Posterior vena cava (tissue), 2 donors: ENCODE measurements around the gene PAM. TPM values are rescaled to one million over a fixed set of nuclear protein-coding genes. Genes with fewer than 3 reads are reported as not detected.
"Not testable (repeated sequence)": the region's sequence is repeated elsewhere in the genome, so short reads cannot be mapped to it uniquely, and the experiment has no call there.

Experiments
- DNase-seq: peaks from one replicate; pipeline ENCODE4 v3.0.0-alpha.2; 2020; ENCODE audit warnings: low spot score
- intact Hi-C, 2 donors: fragments of 100-400 bp; cut with DNase I; formaldehyde crosslinking; loops; one replicate each; pipeline versions ENCODE4 v1.14.1 to v1.14.2; 2022 to 2023
- total RNA-seq, 2 donors: library from RNA; stranded (reverse); fragmentation: NEBNext Ultra II Directional; extraction: Animal tissue kit (Norgen Biotek cat#: 25700); gene quantifications; one replicate each; pipeline ENCODE4 v1.2.1, GENCODE V29; 2021
- donor health status: DM: yes; HTN: yes; CAD: no.
- donor health status: DM: yes; HTN: yes; CAD: no.

PAM gene
- total RNA-seq, 2 donors from 2014 or later, result 340 to 357 TPM

GRCh38 chr5:103057208-103058130 lies 302.4 kb downstream of the PAM start:
- intact Hi-C loops, result no loop called here
- DNase-seq, result no peak

GRCh38 chr5:103059525-103059924 lies 304.4 kb downstream of the PAM start:
- no peak for DNase-seq
- intact Hi-C loops, result no loop called here

- intact Hi-C loops, result no loop called here
- no peak for DNase-seq
Observed at GRCh38 chr5:103060424-103060954, 305.4 kb downstream of the PAM start.

GRCh38 chr5:103066326-103066725 lies 311.2 kb downstream of the PAM start:
- intact Hi-C loops, result no loop called here
- no peak for DNase-seq

- intact Hi-C loops, DNase-seq: not testable (repeated sequence)
Observed at GRCh38 chr5:103073500-103073899, 318.4 kb downstream of the PAM start.

- intact Hi-C loops, result no loop called here
- DNase-seq, result no peak
Observed at GRCh38 chr5:103075442-103075841, 320.3 kb downstream of the PAM start.
